B cell (primary cell): Measurements from ENCODE around the gene ATP13A1. TPM values are rescaled to one million over a fixed set of nuclear protein-coding genes. Genes with fewer than 3 reads are reported as not detected.

ENCODE experiments used
- ATAC-seq: fragments of 200-7000 bp; cut with Tn5 transposase; one replicate; pipeline ENCODE4 v1.10.0; 2021; ENCODE audit warnings: low read depth, mild to moderate bottlenecking, moderate number of reproducible peaks, moderate library complexity
- CTCF ChIA-PET: fragments of 350-600 bp; sonication (Branson Sonifier 250); formaldehyde crosslinking; loops from one replicate; lab custom pipeline; 2021; ENCODE audit warnings: antibody characterized with exemption, inconsistent platforms; lab: Charles Lee
- POLR2A ChIA-PET: fragments of 350-600 bp; sonication (Branson Sonifier 250); formaldehyde crosslinking; loops from one replicate; lab custom pipeline; 2021; ENCODE audit warnings: antibody characterized with exemption; lab: Charles Lee
- DNase-seq: peaks from one replicate; pipeline ENCODE4 v3.0.0; 2013
- H2AFZ ChIP-seq: 2 replicates; pipeline ENCODE4 v1.6.1; 2012; ENCODE audit warnings: mild to moderate bottlenecking, low read depth, low read length; ENCODE audit not compliant: insufficient read depth, poor library complexity, severe bottlenecking
- H3K27ac ChIP-seq, 2 donors: 1 replicate in 1 of 2; 2 replicates in 1 of 2; pipeline ENCODE4 v1.5.1; 2012 to 2013; ENCODE audit warnings: low read length in 2 of 2, mild to moderate bottlenecking in 2 of 2, moderate library complexity in 1 of 2
- H3K27me3 ChIP-seq, 4 experiments: fragments of 200-600 bp in 1 of 4; sonication (generic) in 1 of 4; replicated peaks in 1 of 4; 1 replicate in 2 of 4; 2 replicates in 2 of 4; pipeline versions ENCODE4 v1.6.1 to v1.7.0; 2013 to 2016; ENCODE audit warnings: low read length in 3 of 4, mild to moderate bottlenecking in 2 of 4, mixed read lengths in 1 of 4, moderate library complexity in 1 of 4; ENCODE audit not compliant: insufficient read depth in 4 of 4, control insufficient read depth in 3 of 4; ENCODE audit errors: control extremely low read depth in 1 of 4
- H3K36me3 ChIP-seq, 2 experiments: replicated peaks in 1 of 2; 1 replicate in 1 of 2; 2 replicates in 1 of 2; pipeline versions ENCODE4 v1.6.1 to v1.7.1; 2013; ENCODE audit warnings: low read length in 1 of 2; ENCODE audit not compliant: insufficient read depth in 2 of 2, control insufficient read depth in 1 of 2; ENCODE audit errors: control extremely low read depth in 1 of 2, extremely low read depth in 1 of 2
- H3K4me1 ChIP-seq, 2 donors: fragments of 200-600 bp in 1 of 2; sonication (generic) in 1 of 2; 1 replicate in 1 of 2; 2 replicates in 1 of 2; pipeline versions ENCODE4 v1.5.1 to v1.6.1; 2013 to 2017; ENCODE audit warnings: low read length in 2 of 2; ENCODE audit not compliant: control insufficient read depth in 2 of 2, insufficient read depth in 2 of 2
- H3K4me2 ChIP-seq: replicated peaks from 2 replicates; pipeline ENCODE3; 2012; ENCODE audit warnings: mild to moderate bottlenecking, low read depth, low read length; ENCODE audit not compliant: poor library complexity, severe bottlenecking
- H3K4me3 ChIP-seq, 5 experiments: fragments of 200-600 bp in 1 of 5; sonication (generic) in 1 of 5; 1 replicate in 3 of 5; 2 replicates in 2 of 5; pipeline versions ENCODE4 v1.5.1 to v1.7.0; 2011 to 2016; ENCODE audit warnings: low read length in 4 of 5, mild to moderate bottlenecking in 4 of 5, low read depth in 2 of 5, control low read depth in 1 of 5, moderate library complexity in 1 of 5; ENCODE audit not compliant: insufficient read depth in 1 of 5; ENCODE audit errors: control extremely low read depth in 1 of 5, extremely low read depth in 1 of 5
- H3K79me2 ChIP-seq: fragments of 200-600 bp; sonication (generic); one replicate; pipeline ENCODE4 v1.6.0; 2016; ENCODE audit warnings: low read length; ENCODE audit not compliant: control insufficient read depth, insufficient read depth
- H3K9ac ChIP-seq: fragments of 200-600 bp; sonication (generic); 2 replicates; pipeline ENCODE4 v1.6.1; 2017; ENCODE audit warnings: mild to moderate bottlenecking, low read length, moderate library complexity
- H3K9me3 ChIP-seq, 3 donors: one replicate each; pipeline versions ENCODE4 v1.6.1 to v1.7.1; 2013; ENCODE audit warnings: low read length in 2 of 3; ENCODE audit not compliant: control insufficient read depth in 2 of 3, insufficient read depth in 1 of 3; ENCODE audit errors: control extremely low read depth in 1 of 3
- H4K20me1 ChIP-seq: 2 replicates; pipeline ENCODE4 v1.6.0; 2012; ENCODE audit warnings: mild to moderate bottlenecking, low read length; ENCODE audit not compliant: insufficient read depth, control insufficient read depth, poor library complexity, severe bottlenecking
- H3K27ac Mint-ChIP-seq: one replicate; pipeline ENCODE4 v1.8.0; 2021; ENCODE audit warnings: mixed read lengths
- H3K27me3 Mint-ChIP-seq: one replicate; pipeline ENCODE4 v1.8.0; 2021; ENCODE audit warnings: mixed read lengths
- H3K4me1 Mint-ChIP-seq: one replicate; pipeline ENCODE4 v1.8.0; 2021; ENCODE audit warnings: mixed read lengths
- H3K4me3 Mint-ChIP-seq: one replicate; pipeline ENCODE4 v1.8.0; 2021; ENCODE audit warnings: mixed read lengths
- H3K9me3 Mint-ChIP-seq: one replicate; pipeline ENCODE4 v1.8.0; 2022; ENCODE audit warnings: mixed read lengths; ENCODE audit not compliant: insufficient read depth
- EZH2 ChIP-seq: IDR thresholded peaks from 2 replicates; pipeline ENCODE4 v1.6.1; 2012; ENCODE audit warnings: borderline replicate concordance, low read depth, mild to moderate bottlenecking, moderate library complexity, low read length; ENCODE audit not compliant: insufficient read depth, poor library complexity, severe bottlenecking
- WGBS: methylation state at CpG from one replicate; pipeline ENCODE4 v1.1.5; 2013; ENCODE audit warnings: missing lambda C conversion rate; ENCODE audit not compliant: insufficient coverage; 5-methylcytosine and 5-hydroxymethylcytosine counted together
- intact Hi-C: fragments of 100-400 bp; cut with micrococcal nuclease; formaldehyde crosslinking; loops from one replicate; pipeline ENCODE4 v1.10.0; 2022
- polyA plus RNA-seq: library from polyadenylated mRNA; depleted of rRNA; stranded (reverse); fragments of >200 nt; gene quantifications from 2 replicates; pipeline ENCODE4 v1.2.3, GENCODE V29; 2012
- total RNA-seq, 2 donors: library from RNA; stranded (reverse); fragments of 120-200 nt in 1 of 2; gene quantifications; 1 replicate in 1 of 2; 2 replicates in 1 of 2; pipeline versions ENCODE4 v1.2.3 to v1.2.4, GENCODE V29; 2013 to 2022
- TF ChIP-seq, protein P1 (sequence below): fragments of 200-600 bp; IDR thresholded peaks from one replicate; pipeline ENCODE4 v1.8.0; 2022; ENCODE audit warnings: antibody characterized with exemption, mild to moderate bottlenecking

The ATP13A1 gene
- total and polyA plus RNA-seq, 2 donors (not counting 1 experiment from before 2014, with no cell fraction given): 156 to 277 TPM

DNA sequence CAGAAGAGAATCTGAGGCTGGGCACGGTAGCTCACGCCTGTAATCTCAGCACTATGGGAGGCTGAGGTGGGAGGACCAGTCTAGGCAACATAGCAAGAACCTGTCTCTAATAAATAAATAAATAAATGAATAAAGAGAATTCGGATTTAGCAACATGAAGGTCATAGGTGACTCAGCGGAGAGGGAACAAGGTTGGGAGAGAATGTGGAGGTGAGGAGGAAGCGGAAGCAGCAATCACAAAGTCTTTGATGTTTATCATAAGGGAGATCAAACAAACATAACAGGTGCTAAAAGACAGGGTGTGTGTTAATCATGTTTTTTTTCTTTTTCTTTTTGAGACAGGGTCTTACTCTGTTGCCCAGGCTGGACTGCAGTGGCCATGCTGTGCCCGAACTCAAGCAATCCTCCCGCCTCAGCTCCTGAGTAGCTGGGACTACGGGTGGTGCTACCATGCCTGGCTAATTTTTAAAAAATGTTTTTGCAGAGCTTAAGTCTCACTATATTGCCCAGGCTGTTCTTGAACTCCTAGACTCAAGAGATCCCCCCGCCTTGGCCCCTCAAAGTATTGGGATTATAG is 61.3 kb downstream of the ATP13A1 start:
- 94% methylated on average over 5 of the region's 9 CpGs for WGBS
- Mint-ChIP-seq H3K4me1 (peaks cover 31% of the 10 kb centered on the region), H3K27me3 (no peaks in the 10 kb centered on the region), H3K4me3 (no peak overlapping the region), H3K27ac (no peak overlapping the region), H3K9me3 (no peaks in the 10 kb centered on the region)
- H3K4me1 ChIP-seq: peaks cover 5 to 25% of the 10 kb centered on the region in 2 donors
- no peak for DNase-seq
- no peaks in the 10 kb centered on the region for H3K9me3 ChIP-seq
- no peak for ATAC-seq
- POLR2A ChIA-PET: interaction anchor here (0.7 kb wide), 1 partner anchor 12 kb away, joined by 3 read pairs; no protein-coding TSS in a partner anchor
- H3K27me3 ChIP-seq: no peaks in the 10 kb centered on the region
- no peak overlapping the region for H3K9ac ChIP-seq
- no peak overlapping the region for H3K4me2 ChIP-seq
- intact Hi-C loops: no loop called here
- no peaks in the 10 kb centered on the region for H4K20me1 ChIP-seq
- no peak overlapping the region for H2AFZ ChIP-seq
- CTCF ChIA-PET: interaction anchor here (0.7 kb wide), 1 partner anchor 48 kb away, joined by 3 read pairs; no protein-coding TSS in a partner anchor
- no peaks in the 10 kb centered on the region for H3K36me3 ChIP-seq
- no peaks in the 10 kb centered on the region for H3K79me2 ChIP-seq
- H3K4me3 ChIP-seq: no peak overlapping the region
- H3K27ac ChIP-seq: no peak overlapping the region
- TF ChIP-seq EZH2: no peak
- TF ChIP-seq, protein P1, sequence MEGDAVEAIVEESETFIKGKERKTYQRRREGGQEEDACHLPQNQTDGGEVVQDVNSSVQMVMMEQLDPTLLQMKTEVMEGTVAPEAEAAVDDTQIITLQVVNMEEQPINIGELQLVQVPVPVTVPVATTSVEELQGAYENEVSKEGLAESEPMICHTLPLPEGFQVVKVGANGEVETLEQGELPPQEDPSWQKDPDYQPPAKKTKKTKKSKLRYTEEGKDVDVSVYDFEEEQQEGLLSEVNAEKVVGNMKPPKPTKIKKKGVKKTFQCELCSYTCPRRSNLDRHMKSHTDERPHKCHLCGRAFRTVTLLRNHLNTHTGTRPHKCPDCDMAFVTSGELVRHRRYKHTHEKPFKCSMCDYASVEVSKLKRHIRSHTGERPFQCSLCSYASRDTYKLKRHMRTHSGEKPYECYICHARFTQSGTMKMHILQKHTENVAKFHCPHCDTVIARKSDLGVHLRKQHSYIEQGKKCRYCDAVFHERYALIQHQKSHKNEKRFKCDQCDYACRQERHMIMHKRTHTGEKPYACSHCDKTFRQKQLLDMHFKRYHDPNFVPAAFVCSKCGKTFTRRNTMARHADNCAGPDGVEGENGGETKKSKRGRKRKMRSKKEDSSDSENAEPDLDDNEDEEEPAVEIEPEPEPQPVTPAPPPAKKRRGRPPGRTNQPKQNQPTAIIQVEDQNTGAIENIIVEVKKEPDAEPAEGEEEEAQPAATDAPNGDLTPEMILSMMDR: no peak

DNA sequence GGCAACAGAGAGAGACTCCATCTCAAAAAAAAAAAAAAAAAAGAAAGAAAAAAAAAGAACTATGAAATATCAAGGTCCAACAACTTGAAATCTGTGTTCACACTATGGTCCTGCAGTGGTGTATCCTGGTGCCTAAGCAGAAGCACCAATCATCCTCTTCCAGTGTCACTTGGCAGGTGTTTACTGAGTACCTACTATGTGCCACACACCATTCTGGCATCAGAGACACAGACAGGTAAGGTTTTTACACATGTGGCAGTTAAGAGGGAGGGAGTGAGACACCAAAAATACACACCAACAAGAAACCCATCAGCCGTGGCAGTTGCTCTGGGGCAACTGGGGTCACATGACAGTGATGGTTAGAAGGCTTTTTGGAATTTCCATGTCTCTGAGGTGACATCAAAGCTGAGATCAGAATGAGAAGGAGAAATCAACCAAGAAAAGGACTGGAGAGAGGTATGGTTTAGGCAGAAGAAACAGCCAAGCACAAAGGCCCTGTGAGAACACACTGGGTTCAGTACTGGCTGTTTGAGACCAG is 62.6 kb downstream of the ATP13A1 start:
- TF ChIP-seq EZH2: no peak
- TF ChIP-seq, protein P1: no peak
- intact Hi-C loops: no loop called here
- Histone ChIP-seq H3K27ac (no peak overlapping the region), H3K9ac (no peak overlapping the region), H3K4me3 (no peak overlapping the region), H4K20me1 (no peaks in the 10 kb centered on the region), H3K9me3 (no peaks in the 10 kb centered on the region), H3K36me3 (no peaks in the 10 kb centered on the region), H3K79me2 (no peaks in the 10 kb centered on the region), H3K27me3 (no peaks in the 10 kb centered on the region), H3K4me2 (no peak overlapping the region), H3K4me1 (peaks cover 5 to 27% of the 10 kb centered on the region in 2 donors), H2AFZ (no peak overlapping the region)
- Mint-ChIP-seq H3K4me3 (peak overlapping the region; percentile 0), H3K27me3 (no peaks in the 10 kb centered on the region), H3K27ac (peak overlapping the region; percentile 23), H3K9me3 (no peaks in the 10 kb centered on the region), H3K4me1 (peaks cover 32% of the 10 kb centered on the region)
- ChIA-PET CTCF (no interaction called here), POLR2A (interaction anchor here (1.1 kb wide), 1 partner anchor 17 kb away, joined by 6 read pairs; no protein-coding TSS in a partner anchor)
- WGBS: no CpG with 5 or more reads among the region's 1 CpG
- no peak for ATAC-seq
- DNase-seq: no peak
